Epithelial cell of esophagus (primary cell): ENCODE results near the gene CNTNAP2.

Source experiments
- DNase-seq: peaks from one replicate; pipeline ENCODE4 v3.0.0; 2010; ENCODE audit warnings: low read depth
- H3K4me3 ChIP-seq: 2 replicates; pipeline ENCODE4 v1.5.1; 2011; ENCODE audit warnings: mild to moderate bottlenecking, low read length, control low read depth
- TF ChIP-seq, protein P1 (sequence below): IDR thresholded peaks from 2 replicates; pipeline ENCODE4 v1.5.1; 2011; ENCODE audit warnings: low read depth, mild to moderate bottlenecking, low read length, control low read depth, inconsistent platforms; ENCODE audit not compliant: insufficient read depth; ENCODE audit errors: missing control alignments

CNTNAP2 gene

DNA sequence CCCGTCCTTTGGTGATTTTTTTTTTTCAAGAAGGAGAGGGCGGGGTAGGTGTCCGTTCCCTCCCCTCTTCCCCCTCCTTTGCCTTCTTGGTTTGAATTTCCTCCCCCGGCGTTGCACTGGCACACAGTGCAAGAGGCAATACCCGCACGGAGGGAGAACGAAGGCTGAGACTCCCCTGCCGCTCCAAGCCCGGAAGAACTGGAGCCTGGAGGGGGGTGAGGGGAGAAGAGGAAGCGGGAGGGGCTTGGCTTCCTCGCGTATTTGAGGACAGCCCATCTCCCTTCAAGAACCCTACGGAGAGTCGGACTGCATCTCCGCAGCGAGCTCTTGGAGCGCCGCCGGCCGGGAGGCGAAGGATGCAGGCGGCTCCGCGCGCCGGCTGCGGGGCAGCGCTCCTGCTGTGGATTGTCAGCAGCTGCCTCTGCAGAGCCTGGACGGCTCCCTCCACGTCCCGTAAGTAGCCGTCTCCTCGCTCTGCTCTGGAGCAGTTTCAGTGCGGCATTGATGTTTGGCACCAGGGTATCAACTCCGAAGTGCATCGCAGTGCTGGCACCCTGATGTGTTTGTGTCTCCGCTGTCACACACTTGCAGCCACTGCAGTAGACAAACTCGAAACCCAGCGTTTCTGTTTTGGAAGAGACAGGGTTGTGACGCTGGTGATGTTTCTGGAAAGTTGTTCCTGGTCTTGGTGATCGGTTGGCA lies at the start of gene CNTNAP2:
Gene CNTNAP2, plus strand, starts transcription at position 281 of the 702 bp plus-strand sequence. Its CDS starts 76 bp downstream, at position 357.
- TF ChIP-seq, protein P1, sequence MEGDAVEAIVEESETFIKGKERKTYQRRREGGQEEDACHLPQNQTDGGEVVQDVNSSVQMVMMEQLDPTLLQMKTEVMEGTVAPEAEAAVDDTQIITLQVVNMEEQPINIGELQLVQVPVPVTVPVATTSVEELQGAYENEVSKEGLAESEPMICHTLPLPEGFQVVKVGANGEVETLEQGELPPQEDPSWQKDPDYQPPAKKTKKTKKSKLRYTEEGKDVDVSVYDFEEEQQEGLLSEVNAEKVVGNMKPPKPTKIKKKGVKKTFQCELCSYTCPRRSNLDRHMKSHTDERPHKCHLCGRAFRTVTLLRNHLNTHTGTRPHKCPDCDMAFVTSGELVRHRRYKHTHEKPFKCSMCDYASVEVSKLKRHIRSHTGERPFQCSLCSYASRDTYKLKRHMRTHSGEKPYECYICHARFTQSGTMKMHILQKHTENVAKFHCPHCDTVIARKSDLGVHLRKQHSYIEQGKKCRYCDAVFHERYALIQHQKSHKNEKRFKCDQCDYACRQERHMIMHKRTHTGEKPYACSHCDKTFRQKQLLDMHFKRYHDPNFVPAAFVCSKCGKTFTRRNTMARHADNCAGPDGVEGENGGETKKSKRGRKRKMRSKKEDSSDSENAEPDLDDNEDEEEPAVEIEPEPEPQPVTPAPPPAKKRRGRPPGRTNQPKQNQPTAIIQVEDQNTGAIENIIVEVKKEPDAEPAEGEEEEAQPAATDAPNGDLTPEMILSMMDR, result no peak
- peak within 1 kb of the TSS; percentile 35 for H3K4me3 ChIP-seq
- DNase-seq, result peak; percentile 9

DNA sequence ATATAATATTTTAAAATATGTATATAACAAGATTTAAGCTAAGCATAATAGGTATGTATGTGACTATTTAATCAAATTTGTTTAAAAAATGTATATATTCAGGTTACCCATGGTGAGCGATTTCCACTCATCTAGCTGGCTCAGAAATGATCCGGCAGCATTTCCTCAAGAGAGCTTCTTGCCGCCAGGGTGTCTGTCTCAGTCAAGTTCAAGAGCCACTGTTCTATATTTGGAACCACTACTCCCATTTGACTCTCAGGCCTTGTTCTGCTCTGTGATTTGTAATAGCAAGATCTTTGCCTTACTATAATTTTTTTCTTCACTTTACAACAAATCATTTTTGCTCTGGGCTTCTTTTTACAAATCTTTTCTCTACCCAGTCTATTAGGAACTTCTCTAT lies 48.7 kb upstream of the CNTNAP2 start:
- no peak for DNase-seq
- TF ChIP-seq, protein P1, result no peak
- no peak overlapping the region for H3K4me3 ChIP-seq

DNA sequence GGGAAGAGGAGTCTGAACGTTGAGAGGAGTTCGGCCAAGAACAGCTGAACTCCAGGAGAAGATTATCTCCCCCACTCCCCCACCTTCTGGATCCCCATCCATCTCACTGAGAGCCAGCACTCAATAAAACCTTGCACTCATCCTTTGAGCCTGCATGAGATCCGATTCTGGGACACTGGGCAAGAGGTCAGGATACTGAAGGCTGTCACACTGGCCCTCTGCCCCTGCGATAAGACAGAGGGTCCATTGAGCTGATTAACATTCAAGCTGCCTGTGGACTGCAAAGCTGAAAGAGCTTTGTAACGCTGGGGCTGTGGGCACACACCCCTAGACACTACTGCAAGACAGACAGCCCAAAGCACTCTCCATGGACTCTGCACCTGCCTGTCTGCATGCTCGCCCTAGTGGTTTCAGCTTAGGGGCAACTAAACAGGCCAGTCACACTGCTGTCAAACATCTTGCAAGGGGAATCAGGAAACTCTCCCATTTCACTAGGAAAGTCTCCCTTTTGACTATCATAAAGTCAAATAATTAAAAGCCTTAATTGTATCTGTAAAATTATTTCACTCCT lies 42.3 kb upstream of the CNTNAP2 start:
- TF ChIP-seq, protein P1, result no peak
- no peak overlapping the region for H3K4me3 ChIP-seq
- no peak for DNase-seq

DNA sequence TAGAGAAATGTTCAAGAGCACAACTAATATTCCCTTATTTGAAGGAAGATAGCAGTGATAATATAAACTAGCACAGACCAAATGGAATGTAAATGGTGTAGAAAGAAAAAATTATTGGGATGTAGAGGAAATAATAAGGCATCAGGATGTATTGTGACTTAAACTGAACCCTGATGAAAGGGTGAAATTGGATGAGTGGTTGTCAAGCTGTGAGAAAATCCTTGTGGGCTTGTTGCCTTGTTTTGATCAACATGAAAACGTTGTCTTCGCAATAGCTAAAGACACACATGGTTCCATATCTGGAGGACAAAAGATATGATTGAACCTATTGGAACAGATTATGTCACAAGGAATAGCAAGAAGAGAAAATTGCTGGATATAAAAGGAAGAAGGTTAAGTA lies 40.3 kb upstream of the CNTNAP2 start:
- no peak for DNase-seq
- TF ChIP-seq, protein P1, result no peak
- H3K4me3 ChIP-seq, result no peak overlapping the region

DNA sequence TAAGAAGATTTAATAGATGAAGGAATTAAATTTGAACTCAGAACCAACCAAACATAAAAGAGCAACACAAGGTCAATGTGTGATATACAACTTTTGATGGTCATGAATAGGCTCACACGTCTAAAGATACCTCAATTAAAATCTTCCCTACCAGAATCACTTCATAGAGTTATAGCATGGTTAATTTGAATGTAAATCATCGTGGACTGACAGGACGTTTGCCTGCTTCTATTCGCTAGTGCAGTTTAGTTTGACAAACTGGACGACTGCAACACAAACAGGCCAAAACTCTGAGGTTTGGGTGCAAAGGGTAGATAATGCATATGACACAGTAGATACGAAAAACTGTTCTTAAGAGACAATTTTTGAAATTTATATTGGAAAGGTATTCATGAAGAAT lies 32.5 kb upstream of the CNTNAP2 start:
- DNase-seq, result no peak
- no peak overlapping the region for H3K4me3 ChIP-seq
- TF ChIP-seq, protein P1, result no peak

DNA sequence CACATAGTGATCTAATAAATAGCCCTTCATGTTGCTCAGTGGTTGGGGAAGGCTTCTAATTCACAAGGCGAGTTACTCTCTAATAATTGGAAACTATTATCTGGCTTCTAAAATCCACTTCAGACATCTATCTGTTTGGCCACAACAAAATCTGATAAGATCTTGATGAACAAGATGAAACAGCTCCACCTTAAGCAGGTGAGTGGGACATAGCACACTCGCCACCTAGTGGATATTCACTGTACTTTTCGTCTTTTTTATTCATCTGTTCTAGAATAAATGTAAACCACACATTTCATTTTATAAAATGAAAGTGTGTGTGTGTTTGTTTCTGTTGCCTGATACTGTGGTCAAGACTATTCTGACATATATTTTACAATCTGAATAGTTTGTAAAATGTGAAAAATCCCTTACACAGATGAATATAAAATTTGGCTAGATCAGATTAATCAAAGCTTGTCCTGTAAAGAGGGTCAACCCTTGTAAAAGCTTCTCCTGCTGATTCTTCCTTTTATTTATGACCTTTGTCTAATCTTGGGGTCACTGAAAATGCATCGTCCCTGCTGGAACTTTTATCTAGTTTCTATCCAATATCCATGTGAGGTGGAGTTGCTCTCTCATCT lies 26.5 kb upstream of the CNTNAP2 start:
- peak; percentile 63 for DNase-seq
- TF ChIP-seq, protein P1, result peak; percentile 79
- H3K4me3 ChIP-seq, result no peak overlapping the region

DNA sequence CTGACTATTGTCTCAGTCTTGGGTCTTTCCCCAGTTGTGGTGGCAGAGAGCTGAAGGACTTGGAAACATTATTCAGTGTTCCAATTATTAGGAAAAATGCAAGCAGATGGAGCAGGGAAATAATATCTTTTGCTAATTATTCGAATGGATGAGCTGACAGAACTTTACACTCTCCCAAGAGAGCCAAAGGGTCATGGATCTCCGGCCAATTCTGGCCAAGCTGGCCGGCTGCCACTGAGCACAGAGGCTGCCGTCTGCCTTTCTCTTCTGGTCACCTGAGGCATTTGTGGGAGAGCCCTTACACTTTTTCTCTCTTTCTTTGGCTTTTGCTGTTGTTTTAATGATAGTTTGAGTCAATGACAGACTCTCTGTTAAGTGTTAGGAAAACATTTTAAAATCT lies 22.2 kb upstream of the CNTNAP2 start:
- H3K4me3 ChIP-seq, result no peak overlapping the region
- TF ChIP-seq, protein P1, result no peak
- DNase-seq, result no peak
